ENCODE results near the gene STAC. TPM values are rescaled to one million over a fixed set of nuclear protein-coding genes. Genes with fewer than 3 reads are reported as not detected.
"Not testable (repeated sequence)": the region's sequence is repeated elsewhere in the genome, so short reads cannot be mapped to it uniquely, and the experiment has no call there.

Gene STAC
- polyA plus RNA-seq, 1 donor: 35.4 TPM

GRCh38 chr3:36482256-36482655 is 102.0 kb downstream of the STAC start:
- DNase-seq: no peak

- no peak for DNase-seq
Observed at GRCh38 chr3:36482880-36483279, 102.6 kb downstream of the STAC start.

- DNase-seq: no peak
Observed at GRCh38 chr3:36483709-36484108, 103.4 kb downstream of the STAC start.

GRCh38 chr3:36484386-36484785 is 104.1 kb downstream of the STAC start:
- DNase-seq: no peak

GRCh38 chr3:36486009-36486795 is 105.9 kb downstream of the STAC start:
- no peak for DNase-seq

- no peak for DNase-seq
Observed at GRCh38 chr3:36487616-36488015, 107.3 kb downstream of the STAC start.

GRCh38 chr3:36488077-36488789 is 107.9 kb downstream of the STAC start:
- no peak for DNase-seq

GRCh38 chr3:36489101-36489500 is 108.8 kb downstream of the STAC start:
- DNase-seq: no peak

GRCh38 chr3:36489679-36490425 is 109.5 kb downstream of the STAC start:
- DNase-seq: no peak

- no peak for DNase-seq
Observed at GRCh38 chr3:36493051-36493450, 112.7 kb downstream of the STAC start.

- no peak for DNase-seq
Observed at GRCh38 chr3:36494461-36495109, 114.3 kb downstream of the STAC start.

GRCh38 chr3:36496684-36497633 is 116.7 kb downstream of the STAC start:
- DNase-seq: peak; percentile 81

- DNase-seq: not testable (repeated sequence)
Observed at GRCh38 chr3:36500053-36500452, 119.7 kb downstream of the STAC start.

GRCh38 chr3:36501616-36502015 is 121.3 kb downstream of the STAC start:
- no peak for DNase-seq

- no peak for DNase-seq
Observed at GRCh38 chr3:36505393-36505792, 125.1 kb downstream of the STAC start.

- no peak for DNase-seq
Observed at GRCh38 chr3:36511791-36512486, 131.6 kb downstream of the STAC start.

GRCh38 chr3:36512555-36512954 is 132.3 kb downstream of the STAC start:
- DNase-seq: no peak

- DNase-seq: no peak
Observed at GRCh38 chr3:36514171-36514570, 133.9 kb downstream of the STAC start.

GRCh38 chr3:36519682-36520081 is 139.4 kb downstream of the STAC start:
- DNase-seq: no peak

GRCh38 chr3:36520241-36521006 is 140.1 kb downstream of the STAC start:
- DNase-seq: no peak
